ENCODE data around the gene MAD1L1.

DNA sequence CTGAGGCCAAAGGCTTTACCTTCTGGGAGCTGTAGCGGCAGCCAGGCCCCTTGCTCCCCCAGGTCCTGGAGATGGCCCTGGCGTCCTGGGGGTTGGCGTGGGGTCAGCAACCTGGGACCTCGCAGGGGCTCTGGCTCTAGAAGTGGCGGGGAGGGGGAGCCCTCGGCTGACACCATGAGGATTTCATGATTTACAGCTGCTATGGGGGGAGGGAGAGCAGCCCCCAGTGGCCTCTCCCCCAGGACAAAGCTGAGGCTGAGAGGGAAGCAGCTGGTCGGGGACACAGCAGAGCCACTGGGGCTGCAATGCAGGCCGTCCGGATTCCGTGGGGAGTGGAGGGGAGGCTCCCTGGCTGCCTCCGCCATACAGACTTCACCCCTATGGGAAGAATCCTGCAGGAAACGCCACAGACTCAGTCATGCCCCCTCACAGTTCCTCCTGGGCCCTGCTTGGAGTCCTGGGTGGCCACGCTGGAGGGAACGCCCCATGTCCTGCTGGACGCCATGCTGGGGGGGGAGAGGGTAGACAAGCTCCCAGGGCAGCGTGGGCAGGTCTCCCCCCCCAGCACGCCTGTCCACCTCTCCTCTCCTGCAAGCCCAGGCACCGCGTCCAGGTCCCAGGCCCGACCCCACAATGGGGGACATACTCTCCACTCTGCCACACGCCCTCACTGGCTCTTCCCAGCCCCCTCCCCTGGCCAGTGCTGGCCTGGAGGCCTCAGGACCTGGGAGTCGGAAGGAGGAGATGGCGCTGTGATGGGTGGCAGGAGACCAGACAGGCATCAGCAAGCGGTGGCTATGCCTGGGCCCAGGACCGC lies 319.1 kb downstream of the MAD1L1 start:
- TF ChIP-seq, protein P1, sequence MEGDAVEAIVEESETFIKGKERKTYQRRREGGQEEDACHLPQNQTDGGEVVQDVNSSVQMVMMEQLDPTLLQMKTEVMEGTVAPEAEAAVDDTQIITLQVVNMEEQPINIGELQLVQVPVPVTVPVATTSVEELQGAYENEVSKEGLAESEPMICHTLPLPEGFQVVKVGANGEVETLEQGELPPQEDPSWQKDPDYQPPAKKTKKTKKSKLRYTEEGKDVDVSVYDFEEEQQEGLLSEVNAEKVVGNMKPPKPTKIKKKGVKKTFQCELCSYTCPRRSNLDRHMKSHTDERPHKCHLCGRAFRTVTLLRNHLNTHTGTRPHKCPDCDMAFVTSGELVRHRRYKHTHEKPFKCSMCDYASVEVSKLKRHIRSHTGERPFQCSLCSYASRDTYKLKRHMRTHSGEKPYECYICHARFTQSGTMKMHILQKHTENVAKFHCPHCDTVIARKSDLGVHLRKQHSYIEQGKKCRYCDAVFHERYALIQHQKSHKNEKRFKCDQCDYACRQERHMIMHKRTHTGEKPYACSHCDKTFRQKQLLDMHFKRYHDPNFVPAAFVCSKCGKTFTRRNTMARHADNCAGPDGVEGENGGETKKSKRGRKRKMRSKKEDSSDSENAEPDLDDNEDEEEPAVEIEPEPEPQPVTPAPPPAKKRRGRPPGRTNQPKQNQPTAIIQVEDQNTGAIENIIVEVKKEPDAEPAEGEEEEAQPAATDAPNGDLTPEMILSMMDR (IDR thresholded peaks at IDR 0.05): no peak
- TF ChIP-seq POLR2A (IDR thresholded peaks at IDR 0.05): no peak
- no peak for TF ChIP-seq POLR2AphosphoS5 (IDR thresholded peaks at IDR 0.05)
- no peak for TF ChIP-seq EP300 (IDR thresholded peaks at IDR 0.05; ENCODE audit: low read depth)
